ENCODE data around the gene CAPN13.

DNA sequence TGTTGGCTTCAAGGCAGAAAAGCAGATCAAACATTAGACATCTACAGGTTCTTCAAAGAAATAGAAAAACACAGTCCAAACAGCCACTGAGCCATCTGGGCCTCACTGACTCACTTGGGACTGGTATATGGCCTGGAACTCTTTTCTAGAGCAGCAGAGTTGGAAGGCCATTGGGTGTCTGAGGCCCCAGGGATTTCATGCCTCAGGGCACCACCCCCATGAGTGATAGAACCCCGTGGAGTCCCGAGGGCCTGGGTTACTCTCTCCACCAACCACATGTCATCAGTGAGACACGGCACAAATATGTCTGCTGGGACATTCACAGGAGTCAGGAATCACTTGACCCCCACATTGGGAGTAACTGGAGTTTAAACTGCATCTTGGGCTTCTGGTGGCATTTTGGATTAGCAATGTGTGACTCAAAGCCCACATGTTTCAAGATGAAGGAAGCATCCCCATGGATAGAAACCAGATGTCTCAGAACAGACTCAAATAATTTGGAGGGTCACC lies 44.0 kb downstream of the CAPN13 start:
- TF ChIP-seq, protein P1, sequence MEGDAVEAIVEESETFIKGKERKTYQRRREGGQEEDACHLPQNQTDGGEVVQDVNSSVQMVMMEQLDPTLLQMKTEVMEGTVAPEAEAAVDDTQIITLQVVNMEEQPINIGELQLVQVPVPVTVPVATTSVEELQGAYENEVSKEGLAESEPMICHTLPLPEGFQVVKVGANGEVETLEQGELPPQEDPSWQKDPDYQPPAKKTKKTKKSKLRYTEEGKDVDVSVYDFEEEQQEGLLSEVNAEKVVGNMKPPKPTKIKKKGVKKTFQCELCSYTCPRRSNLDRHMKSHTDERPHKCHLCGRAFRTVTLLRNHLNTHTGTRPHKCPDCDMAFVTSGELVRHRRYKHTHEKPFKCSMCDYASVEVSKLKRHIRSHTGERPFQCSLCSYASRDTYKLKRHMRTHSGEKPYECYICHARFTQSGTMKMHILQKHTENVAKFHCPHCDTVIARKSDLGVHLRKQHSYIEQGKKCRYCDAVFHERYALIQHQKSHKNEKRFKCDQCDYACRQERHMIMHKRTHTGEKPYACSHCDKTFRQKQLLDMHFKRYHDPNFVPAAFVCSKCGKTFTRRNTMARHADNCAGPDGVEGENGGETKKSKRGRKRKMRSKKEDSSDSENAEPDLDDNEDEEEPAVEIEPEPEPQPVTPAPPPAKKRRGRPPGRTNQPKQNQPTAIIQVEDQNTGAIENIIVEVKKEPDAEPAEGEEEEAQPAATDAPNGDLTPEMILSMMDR (IDR thresholded peaks at IDR 0.05) = no peak
- TF ChIP-seq POLR2A (IDR thresholded peaks at IDR 0.05) (no peak), POLR2AphosphoS5 (IDR thresholded peaks at IDR 0.05) (no peak), EP300 (IDR thresholded peaks at IDR 0.05) (no peak)

Measured in stomach (tissue), 4 donors.